GM12878 (cell line): Measurements from ENCODE around the gene HMGCL. TPM values are rescaled to one million over a fixed set of nuclear protein-coding genes. Genes with fewer than 3 reads are reported as not detected.

Source experiments
- ATAC-seq: fragments of 200-7000 bp; cut with Tn5 transposase; 3 replicates; pipeline ENCODE4 v1.9.1; 2020; ENCODE audit warnings: mild to moderate bottlenecking, moderate library complexity
- BruUV-seq: library from RNA; stranded (reverse); fragments of 400-500 nt; replicated peaks from 2 replicates; lab custom pipeline; 2021; lab: Mats Ljungman, UMichigan
- CTCF ChIA-PET: fragments of 300-600 bp; sonication (Branson Sonifier 250); formaldehyde crosslinking; extraction: SDS; loops from one replicate; lab custom pipeline; 2021; ENCODE audit warnings: inconsistent platforms; lab: Yijun Ruan, JAX
- POLR2A ChIA-PET: fragments of 350-600 bp; formaldehyde crosslinking; extraction: SDS; loops from one replicate; lab custom pipeline; 2021; ENCODE audit warnings: inconsistent platforms; lab: Charles Lee
- RAD21 ChIA-PET: fragments of 300-600 bp; sonication (Branson Sonifier 250); formaldehyde crosslinking; loops from one replicate; lab custom pipeline; 2023; ENCODE audit warnings: antibody characterized with exemption; ENCODE audit not compliant: unreplicated experiment; lab: Charles Lee
- SMC1A ChIA-PET: fragments of 300-600 bp; sonication (Branson Sonifier 250); formaldehyde crosslinking; loops from one replicate; lab custom pipeline; 2023; ENCODE audit not compliant: unreplicated experiment, uncharacterized antibody; lab: Charles Lee
- DNase-seq: peaks from one replicate; pipeline ENCODE4 v3.0.0-alpha.2; 2011; ENCODE audit warnings: low read depth, low spot score
- FAIRE-seq: peaks from 3 replicates; lab custom pipeline; 2011; peaks lifted over from hg19 to GRCh38; lab: Jason Lieb, UNC
- H2AFZ ChIP-seq: 2 replicates; pipeline ENCODE4 v1.6.0; 2011; ENCODE audit warnings: low read depth, low read length, control low read depth; ENCODE audit not compliant: control insufficient read depth
- H3K27ac ChIP-seq: 2 replicates; pipeline ENCODE4 v1.5.1; 2011; ENCODE audit warnings: control low read depth; ENCODE audit not compliant: control insufficient read depth, insufficient read depth
- H3K27me3 ChIP-seq, 2 experiments: replicated peaks in 1 of 2; 2 replicates each; pipeline versions ENCODE4 v1.6.0 to v1.6.1; 2011; ENCODE audit warnings: low read length in 1 of 2; ENCODE audit not compliant: control insufficient read depth in 2 of 2, insufficient read depth in 2 of 2
- H3K36me3 ChIP-seq, 2 experiments: 2 replicates each; pipeline ENCODE4 v1.5.1; 2011; ENCODE audit warnings: low read length in 1 of 2; ENCODE audit not compliant: control insufficient read depth in 2 of 2, insufficient read depth in 2 of 2
- H3K4me1 ChIP-seq: 2 replicates; pipeline ENCODE4 v1.6.1; 2011; ENCODE audit warnings: mild to moderate bottlenecking, low read length, moderate library complexity, mixed read lengths; ENCODE audit not compliant: control insufficient read depth, insufficient read depth
- H3K4me2 ChIP-seq: 2 replicates; pipeline ENCODE4 v1.6.0; 2011; ENCODE audit warnings: control low read depth; ENCODE audit not compliant: control insufficient read depth, insufficient read depth
- H3K4me3 ChIP-seq: fragments of 200-600 bp; sonication (generic); 2 replicates; pipeline ENCODE4 v1.5.1; 2016
- H3K79me2 ChIP-seq: 2 replicates; pipeline ENCODE4 v1.6.0; 2011; ENCODE audit warnings: low read length; ENCODE audit not compliant: control insufficient read depth, insufficient read depth
- H3K9ac ChIP-seq: 2 replicates; pipeline ENCODE4 v1.8.0; 2011; ENCODE audit warnings: low read length, control low read depth, mixed read lengths; ENCODE audit not compliant: control insufficient read depth, insufficient read depth
- H3K9me3 ChIP-seq: replicated peaks from 3 replicates; pipeline ENCODE4 v1.5.1; 2011; ENCODE audit warnings: mild to moderate bottlenecking, low read length; ENCODE audit not compliant: control insufficient read depth, insufficient read depth
- H4K20me1 ChIP-seq: 2 replicates; pipeline ENCODE4 v1.6.0; 2011; ENCODE audit not compliant: control insufficient read depth, insufficient read depth
- BHLHE40 ChIP-seq, 2 experiments: fragments of 450-650 bp in 1 of 2; IDR thresholded peaks; 2 replicates each; pipeline ENCODE4 v1.6.1; 2011 to 2017; ENCODE audit warnings: low read depth in 2 of 2, borderline replicate concordance in 1 of 2, improper control_type of control experiment in 1 of 2, low read length in 1 of 2, mild to moderate bottlenecking in 1 of 2
- CHD4 ChIP-seq: fragments of 200-600 bp; sonication (generic); IDR thresholded peaks from 2 replicates; pipeline ENCODE4 v1.6.1; 2016; ENCODE audit warnings: mild to moderate bottlenecking
- FOS ChIP-seq: IDR thresholded peaks from 3 replicates; pipeline ENCODE4 v1.6.1; 2011; ENCODE audit warnings: borderline replicate concordance; ENCODE audit not compliant: insufficient read length; ENCODE audit errors: extremely low read depth
- NR2F1 ChIP-seq: fragments of 450-650 bp; conservative IDR thresholded peaks from 2 replicates; pipeline ENCODE4 v1.6.1; 2017; ENCODE audit warnings: mild to moderate bottlenecking
- WGBS: methylation state at CpG from one replicate; pipeline ENCODE4 v1.1.6; 2016; ENCODE audit warnings: low lambda C conversion rate; ENCODE audit not compliant: insufficient replicate concordance, insufficient coverage; ENCODE audit errors: missing lambda C conversion rate; 5-methylcytosine and 5-hydroxymethylcytosine counted together
- in situ Hi-C: fragments of 300-500 bp; cut with MboI; formaldehyde crosslinking; loops from 9 replicates; pipeline ENCODE4 v1.14.3; 2018; ENCODE audit warnings: mixed read lengths
- intact Hi-C: fragments of 100-400 bp; cut with micrococcal nuclease; formaldehyde crosslinking; loops from one replicate; pipeline ENCODE4 v1.14.2; 2022; ENCODE audit not compliant: unreplicated experiment
- polyA plus RNA-seq, 11 experiments: library from polyadenylated mRNA; depleted of rRNA in 4 of 11; unstranded in 6 of 11; stranded (reverse) in 5 of 11; fragments of >200 nt; fragmentation: Nextera tagmentation in 4 of 11; fragmentation: Illumina TruSeq in 1 of 11; extraction: Ambion mirVana in 4 of 11; extraction: Trizol in 1 of 11; gene quantifications; 1 replicate in 1 of 11; 2 replicates in 10 of 11; pipeline versions ENCODE4 v1.2.1 to v1.2.3, GENCODE V29; 2011 to 2016; ENCODE audit warnings: inconsistent platforms in 2 of 11, missing spikeins in 2 of 11, low read depth in 1 of 11
- total RNA-seq, 4 experiments: library from RNA; depleted of rRNA in 3 of 4; stranded (reverse); fragments of >200 nt in 3 of 4; fragmentation: Illumina TruSeq in 1 of 4; extraction: Trizol in 1 of 4; gene quantifications; 2 replicates each; pipeline versions ENCODE4 v1.2.1 to v1.2.3, GENCODE V29; 2013 to 2021

Gene HMGCL
- total and polyA plus RNA-seq, 10 of the 15 experiments (the other 5 are each of a cell fraction or from before 2014, with no cell fraction given) = 29.4 to 127 (median 36.4) TPM

- SMC1A ChIA-PET = interaction anchor here (0.8 to 2.7 kb wide), 12 partner anchors 10 to 111 kb away, joined by 3 to 20 read pairs (median 4); partner anchors contain the start of gene CNR2
- RAD21 ChIA-PET = interaction anchor here (0.6 to 4.8 kb wide), 5 partner anchors 45 to 246 kb away, joined by 3 to 20 read pairs (median 8); partner anchors contain the start of gene CNR2
- 74% methylated on average over 13 of the region's 13 CpGs for WGBS
- H3K79me2 ChIP-seq = peaks cover 35% of the 10 kb centered on the region
- in situ Hi-C loops = loop anchor here (10.0 kb wide), 1 partner anchor 60 kb away; the partner anchor contains the start of gene GALE
- TSS peak; percentile 65 for BruUV-seq
- no peaks in the 10 kb centered on the region for H3K27me3 ChIP-seq
- H3K9ac ChIP-seq = peak overlapping the region; percentile 52; the same call in 1 of the 2 replicates
- POLR2A ChIA-PET = interaction anchor here (1.0 to 1.6 kb wide), 7 partner anchors 26 to 54 kb away, joined by 3 to 8 read pairs (median 4); partner anchors contain the start of genes CNR2 and HMGCL
- no peaks in the 10 kb centered on the region for H4K20me1 ChIP-seq
- ATAC-seq = peak; percentile 47
- intact Hi-C loops = loop anchor here (1.0 kb wide), 1 partner anchor 39 kb away; no protein-coding TSS in a partner anchor
- peak overlapping the region; percentile 63 for H3K27ac ChIP-seq
- no peak overlapping the region for H2AFZ ChIP-seq
- no peak for DNase-seq
- peaks cover 0 to 5% of the 10 kb centered on the region in 2 experiments; a peak in 2 of 4 replicates for H3K36me3 ChIP-seq
- no peaks in the 10 kb centered on the region for H3K9me3 ChIP-seq
- H3K4me2 ChIP-seq = peak overlapping the region; percentile 64
- CTCF ChIA-PET = interaction anchor here (0.6 to 4.6 kb wide), 10 partner anchors 11 to 74 kb away, joined by 3 to 50 read pairs (median 4); partner anchors contain the start of gene LYPLA2
- TF ChIP-seq FOS (no peak), BHLHE40 (IDR thresholded peaks at IDR 0.05; ENCODE audit: borderline replicate concordance in 1 of 2, low read depth in 2 of 2, low read length in 1 of 2) (peak in 1 of 2 experiments; percentile 9; a peak in 2 of 4 replicates), NR2F1 (peak; percentile 50; the same call in 1 of the 2 replicates), CHD4 (no peak)
- TF ChIP-seq, all 136 proteins: peak for 2
- peak; percentile 31 for FAIRE-seq
- H3K4me3 ChIP-seq = peak overlapping the region; percentile 77; the same call in 1 of the 2 replicates
- H3K4me1 ChIP-seq = peaks cover 10% of the 10 kb centered on the region
Observed at GRCh38 chr1:23864801-23865542, 39.7 kb upstream of the HMGCL start.
